Cardiac muscle cell (in vitro differentiated cells and primary cell): Measurements from ENCODE around the gene SUFU. TPM values are rescaled to one million over a fixed set of nuclear protein-coding genes. Genes with fewer than 3 reads are reported as not detected.

Experiments
- DNase-seq, 2 donors: peaks; one replicate each; pipeline versions ENCODE4 v3.0.0 to v3.0.0-alpha.2; 2010 to 2017; ENCODE audit warnings: low read depth in 1 of 2, low spot score in 1 of 2
- H3K27ac ChIP-seq: fragments of 200-600 bp; sonication (generic); 2 replicates; pipeline ENCODE4 v1.5.1; 2016
- H3K27me3 ChIP-seq: fragments of 200-600 bp; sonication (generic); 2 replicates; pipeline ENCODE4 v1.6.0; 2016; ENCODE audit warnings: control low read depth
- H3K36me3 ChIP-seq: fragments of 200-600 bp; sonication (generic); 2 replicates; pipeline ENCODE4 v1.5.1; 2016; ENCODE audit warnings: control low read depth
- H3K4me1 ChIP-seq: fragments of 200-600 bp; sonication (generic); 2 replicates; pipeline ENCODE4 v1.8.1; 2017; ENCODE audit warnings: low read depth, mild to moderate bottlenecking, mixed run types
- H3K4me3 ChIP-seq: fragments of 200-600 bp; sonication (generic); 2 replicates; pipeline ENCODE4 v1.5.1; 2016; ENCODE audit warnings: mild to moderate bottlenecking
- H3K9me3 ChIP-seq: fragments of 200-600 bp; sonication (generic); 2 replicates; pipeline ENCODE4 v1.5.1; 2017; ENCODE audit warnings: low read depth, mild to moderate bottlenecking, control low read depth
- CTCF ChIP-seq: IDR thresholded peaks from 2 replicates; pipeline ENCODE4 v1.5.1; 2012; ENCODE audit warnings: low read depth, mild to moderate bottlenecking, low read length
- polyA plus RNA-seq: library from polyadenylated mRNA; unstranded; fragments of >200 nt; fragmentation: Nextera tagmentation; extraction: Ambion mirVana; gene quantifications from 2 replicates; pipeline ENCODE4 v1.2.1, GENCODE V29; 2016
- total RNA-seq: library from RNA; depleted of rRNA; stranded (reverse); fragments of >200 nt; gene quantifications from 2 replicates; pipeline ENCODE4 v1.2.3, GENCODE V29; 2016

Gene SUFU
- total and polyA plus RNA-seq, 2 experiments from 2014 or later: 14.2 to 18.4 TPM

- Histone ChIP-seq H3K36me3 (peaks cover 39% of the 10 kb centered on the region), H3K9me3 (no peaks in the 10 kb centered on the region), H3K4me1 (peaks cover 27% of the 10 kb centered on the region), H3K4me3 (no peak overlapping the region), H3K27me3 (no peaks in the 10 kb centered on the region), H3K27ac (no peak overlapping the region)
- no peak for TF ChIP-seq CTCF
- no peak for DNase-seq
Observed at GRCh38 chr10:102652170-102652916, 148.6 kb downstream of the SUFU start.

GRCh38 chr10:102653060-102653459, 149.3 kb downstream of the SUFU start:
- DNase-seq: no peak
- TF ChIP-seq CTCF: no peak
- peak overlapping the region; percentile 64 for H3K27ac ChIP-seq

GRCh38 chr10:102654566-102654965, 150.8 kb downstream of the SUFU start:
- Histone ChIP-seq H3K27ac (no peak overlapping the region), H3K4me3 (no peak overlapping the region), H3K36me3 (peaks cover 40% of the 10 kb centered on the region), H3K27me3 (no peaks in the 10 kb centered on the region), H3K9me3 (no peaks in the 10 kb centered on the region), H3K4me1 (peaks cover 9% of the 10 kb centered on the region)
- DNase-seq: no peak
- no peak for TF ChIP-seq CTCF

More at GRCh38 chr10:102653060-102653459, 149.3 kb downstream of the SUFU start:
- H3K4me1 ChIP-seq: peaks cover 23% of the 10 kb centered on the region
- no peak overlapping the region for H3K4me3 ChIP-seq
- H3K36me3 ChIP-seq: peaks cover 40% of the 10 kb centered on the region
- H3K9me3 ChIP-seq: no peaks in the 10 kb centered on the region
- H3K27me3 ChIP-seq: no peaks in the 10 kb centered on the region

- Histone ChIP-seq H3K27ac (no peak overlapping the region), H3K27me3 (no peaks in the 10 kb centered on the region), H3K36me3 (peaks cover 40% of the 10 kb centered on the region), H3K4me1 (peaks cover 5% of the 10 kb centered on the region), H3K4me3 (no peak overlapping the region), H3K9me3 (no peaks in the 10 kb centered on the region)
- no peak for DNase-seq
- no peak for TF ChIP-seq CTCF
Observed at GRCh38 chr10:102654969-102655368, 151.2 kb downstream of the SUFU start.

GRCh38 chr10:102656026-102656425, 152.3 kb downstream of the SUFU start:
- H3K4me3 ChIP-seq: no peak overlapping the region
- TF ChIP-seq CTCF: no peak
- DNase-seq: no peak
- peaks cover 40% of the 10 kb centered on the region for H3K36me3 ChIP-seq
- H3K27me3 ChIP-seq: no peaks in the 10 kb centered on the region
- H3K4me1 ChIP-seq: no peaks in the 10 kb centered on the region
- H3K9me3 ChIP-seq: no peaks in the 10 kb centered on the region
- H3K27ac ChIP-seq: peak overlapping the region; percentile 17
